H1 (cell line): ENCODE results near the gene WDR43. TPM values are rescaled to one million over a fixed set of nuclear protein-coding genes. Genes with fewer than 3 reads are reported as not detected.

ENCODE experiments used
- BCL11A ChIP-seq, 2 experiments: IDR thresholded peaks; one replicate each; pipeline ENCODE4 v1.6.1; 2011; ENCODE audit warnings: low read depth in 2 of 2, low read length in 2 of 2, mild to moderate bottlenecking in 2 of 2
- CBX5 ChIP-seq: fragments of 300-800, 300-1000 bp; sonication (generic); IDR thresholded peaks from 2 replicates; pipeline ENCODE4 v1.7.1; 2016; ENCODE audit warnings: antibody characterized with exemption, low read length, low read depth
- JUN ChIP-seq: IDR thresholded peaks from 2 replicates; pipeline ENCODE4 v1.6.1; 2011; ENCODE audit warnings: low read depth, mild to moderate bottlenecking, improper control_type of control experiment, low read length
- NRF1 ChIP-seq: IDR thresholded peaks from 2 replicates; pipeline ENCODE4 v1.6.1; 2011; ENCODE audit warnings: mild to moderate bottlenecking, low read depth, low read length, improper control_type of control experiment
- RBBP5 ChIP-seq: IDR thresholded peaks from 2 replicates; pipeline ENCODE4 v1.7.1; 2012; ENCODE audit warnings: low read depth, mild to moderate bottlenecking, inconsistent platforms, low read length, moderate library complexity, borderline replicate concordance
- RNF2 ChIP-seq: fragments of 200-900, 300-1000 bp; sonication (generic); IDR thresholded peaks from 2 replicates; pipeline ENCODE4 v1.7.1; 2016; ENCODE audit warnings: borderline replicate concordance, low read depth, mild to moderate bottlenecking, antibody characterized with exemption, low read length; ENCODE audit not compliant: poor library complexity, severe bottlenecking; ENCODE audit errors: missing control alignments
- ZNF274 ChIP-seq: IDR thresholded peaks from 2 replicates; pipeline ENCODE4 v1.7.0; 2012; ENCODE audit warnings: low read length, borderline replicate concordance; ENCODE audit errors: extremely low read depth
- polyA plus RNA-seq, 7 experiments: library from polyadenylated mRNA; depleted of rRNA in 3 of 7; stranded (reverse) in 5 of 7; unstranded in 2 of 7; fragments of >200 nt in 5 of 7; fragments of 200-250 nt in 2 of 7; gene quantifications; 1 replicate in 5 of 7; 2 replicates in 1 of 7; 4 replicates in 1 of 7; pipeline versions ENCODE4 v1.2.1 to v1.2.3, GENCODE V29; 2011 to 2013; ENCODE audit warnings: missing spikeins in 2 of 7, mixed read lengths in 2 of 7
- total RNA-seq: library from RNA; stranded (reverse); fragmentation: NEBNext Ultra II Directional; extraction: Animal tissue kit (Norgen Biotek cat#: 25700); gene quantifications from 2 replicates; pipeline ENCODE4 v1.2.1, GENCODE V29; 2021

WDR43 gene
- total and polyA plus RNA-seq, 2 of the 8 experiments (the other 6 are each of a cell fraction or from before 2014, with no cell fraction given): 57.8 to 142 TPM

DNA sequence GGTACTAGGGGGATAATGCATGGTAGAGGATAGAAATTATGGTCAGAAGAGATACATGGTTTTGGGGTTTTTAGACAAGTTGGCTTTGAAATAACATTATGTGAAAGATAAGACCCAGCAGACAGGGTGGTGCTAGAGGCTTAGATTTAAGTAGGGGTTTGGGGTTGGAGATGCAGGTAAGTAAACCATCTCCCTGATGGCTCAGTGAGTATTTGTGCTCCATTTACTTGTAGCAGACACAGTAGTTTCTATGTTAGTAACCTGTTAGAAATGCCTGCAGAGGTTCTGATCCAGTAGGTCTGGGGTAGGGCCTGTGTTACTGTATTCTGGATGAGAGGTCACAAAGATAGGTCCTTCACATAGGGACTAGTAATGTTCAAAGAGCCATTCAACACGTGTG lies 13.7 kb downstream of the WDR43 start (continued):
- TF ChIP-seq ZNF274: no peak
- TF ChIP-seq JUN: no peak
- no peak for TF ChIP-seq CBX5
- no peak for TF ChIP-seq BCL11A (IDR thresholded peaks at IDR 0.05; ENCODE audit: low read depth in 2 of 2, low read length in 2 of 2)
- TF ChIP-seq RNF2: no peak
- no peak for TF ChIP-seq RBBP5
- no peak for TF ChIP-seq NRF1
